Nucleus accumbens (tissue), 56 donors: ENCODE measurements around the gene TOR1AIP1.
"Not testable (repeated sequence)": the region's sequence is repeated elsewhere in the genome, so short reads cannot be mapped to it uniquely, and the experiment has no call there.

Source experiments
- DNase-seq, 56 donors: peaks; one replicate each; lab custom pipeline; 2025; lab: John Stamatoyannopoulos, UW

TOR1AIP1 gene, protein sequence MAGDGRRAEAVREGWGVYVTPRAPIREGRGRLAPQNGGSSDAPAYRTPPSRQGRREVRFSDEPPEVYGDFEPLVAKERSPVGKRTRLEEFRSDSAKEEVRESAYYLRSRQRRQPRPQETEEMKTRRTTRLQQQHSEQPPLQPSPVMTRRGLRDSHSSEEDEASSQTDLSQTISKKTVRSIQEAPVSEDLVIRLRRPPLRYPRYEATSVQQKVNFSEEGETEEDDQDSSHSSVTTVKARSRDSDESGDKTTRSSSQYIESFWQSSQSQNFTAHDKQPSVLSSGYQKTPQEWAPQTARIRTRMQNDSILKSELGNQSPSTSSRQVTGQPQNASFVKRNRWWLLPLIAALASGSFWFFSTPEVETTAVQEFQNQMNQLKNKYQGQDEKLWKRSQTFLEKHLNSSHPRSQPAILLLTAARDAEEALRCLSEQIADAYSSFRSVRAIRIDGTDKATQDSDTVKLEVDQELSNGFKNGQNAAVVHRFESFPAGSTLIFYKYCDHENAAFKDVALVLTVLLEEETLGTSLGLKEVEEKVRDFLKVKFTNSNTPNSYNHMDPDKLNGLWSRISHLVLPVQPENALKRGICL

DNA sequence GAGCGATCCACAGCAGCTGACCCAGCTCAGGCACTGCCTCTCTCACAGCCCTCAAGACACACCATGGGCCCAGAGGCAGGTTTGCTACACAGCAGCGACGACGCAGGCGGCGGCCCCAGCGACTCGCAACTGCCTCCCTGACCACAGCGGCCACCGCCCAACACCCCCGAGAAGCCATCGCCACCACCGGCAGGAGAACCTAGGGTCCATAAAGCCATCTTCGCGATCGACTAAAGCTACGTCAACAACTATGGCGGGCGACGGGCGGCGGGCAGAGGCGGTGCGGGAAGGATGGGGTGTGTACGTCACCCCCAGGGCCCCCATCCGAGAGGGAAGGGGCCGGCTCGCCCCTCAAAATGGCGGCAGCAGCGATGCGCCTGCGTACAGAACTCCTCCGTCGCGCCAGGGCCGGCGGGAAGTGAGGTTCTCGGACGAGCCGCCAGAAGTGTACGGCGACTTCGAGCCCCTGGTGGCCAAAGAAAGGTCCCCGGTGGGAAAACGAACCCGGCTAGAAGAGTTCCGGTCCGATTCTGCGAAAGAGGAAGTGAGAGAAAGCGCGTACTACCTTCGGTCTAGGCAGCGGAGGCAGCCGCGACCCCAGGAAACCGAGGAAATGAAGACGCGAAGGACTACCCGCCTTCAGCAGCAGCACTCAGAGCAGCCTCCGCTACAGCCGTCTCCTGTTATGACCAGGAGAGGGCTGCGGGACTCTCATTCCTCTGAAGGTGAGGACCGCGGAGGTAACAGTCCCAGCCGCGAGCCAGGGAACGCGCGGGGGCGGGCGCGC is at the start of gene TOR1AIP1:
TOR1AIP1 (plus strand) TSS at position 33 of the 787 bp plus-strand sequence; CDS start at position 251, 218 bp downstream.
- DNase-seq, result peak; percentile 82 to 100 (median 97)

DNA sequence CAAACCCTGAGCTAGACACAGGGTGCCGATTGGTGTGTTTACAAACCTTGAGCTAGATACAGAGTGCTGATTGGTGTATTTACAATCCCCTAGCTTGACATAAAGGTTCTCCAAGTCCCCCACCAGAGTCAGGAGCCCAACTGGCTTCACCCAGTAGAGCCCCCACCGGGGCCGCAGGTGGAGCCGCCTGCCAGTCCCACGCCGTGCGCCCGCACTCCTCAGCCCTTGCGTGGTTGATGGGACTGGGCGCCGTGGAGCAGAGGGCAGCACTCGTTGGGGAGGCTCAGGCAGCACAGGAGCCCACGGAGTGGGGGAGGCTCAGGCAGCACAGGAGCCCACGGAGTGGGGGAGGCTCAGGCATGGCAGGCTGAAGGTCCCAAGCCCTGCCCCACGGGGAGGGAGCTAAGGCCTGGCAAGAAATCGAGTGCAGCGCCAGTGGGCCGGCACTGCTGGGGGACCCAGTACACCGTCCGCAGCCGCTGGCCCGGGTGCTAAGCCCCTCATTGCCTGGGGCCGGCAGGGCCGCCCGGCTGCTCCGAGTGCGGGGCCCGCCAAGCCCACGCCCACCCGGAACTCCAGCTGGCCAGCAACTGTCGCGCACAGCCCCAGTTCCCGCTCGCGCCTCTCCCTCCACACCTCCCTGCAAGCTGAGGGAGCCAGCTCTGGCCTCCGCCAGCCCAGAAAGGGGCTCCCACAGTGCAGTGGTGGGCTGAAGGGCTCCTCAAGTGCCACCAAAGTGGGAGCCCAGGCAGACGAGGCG is 45.2 kb upstream of the TOR1AIP1 start:
- DNase-seq, result not testable (repeated sequence)

DNA sequence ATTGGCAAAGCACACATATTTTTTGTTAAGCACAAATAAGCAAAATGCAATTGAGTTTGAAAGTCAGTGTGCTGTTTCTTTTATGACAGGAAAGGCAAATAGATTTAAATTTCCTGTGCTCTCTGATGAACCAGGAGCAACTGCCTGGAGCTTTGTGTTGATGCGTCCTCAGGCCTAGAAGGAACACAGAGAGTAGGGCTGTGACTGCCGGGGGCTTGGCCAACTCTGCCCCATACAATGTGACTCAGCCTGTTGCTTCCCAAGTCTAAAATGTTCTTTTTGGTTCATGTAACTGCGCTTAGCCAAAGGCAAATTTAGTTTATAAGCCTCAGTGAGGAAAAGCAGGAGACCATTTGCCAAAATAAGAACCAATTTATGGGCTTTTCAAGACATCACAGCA is 42.0 kb upstream of the TOR1AIP1 start:
- no peak for DNase-seq

DNA sequence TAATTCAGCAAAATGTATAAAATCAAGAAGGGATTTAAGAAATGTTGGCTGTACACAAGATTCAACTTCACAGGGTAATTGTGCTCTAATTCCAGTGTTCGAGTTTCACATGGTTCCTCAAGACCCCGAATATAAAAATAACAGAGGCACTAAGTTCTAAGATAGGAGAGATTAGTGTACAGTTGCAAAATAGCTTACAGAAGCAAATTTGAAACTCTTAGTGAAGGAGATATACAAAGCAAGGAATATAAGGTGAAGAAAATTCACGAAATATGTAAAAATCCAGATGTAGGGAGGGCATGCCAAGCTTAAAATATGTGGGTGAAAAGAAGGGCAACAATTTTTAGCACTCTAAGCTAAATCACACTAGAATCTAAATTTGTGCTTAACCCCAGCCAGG is 33.9 kb upstream of the TOR1AIP1 start:
- no peak for DNase-seq

DNA sequence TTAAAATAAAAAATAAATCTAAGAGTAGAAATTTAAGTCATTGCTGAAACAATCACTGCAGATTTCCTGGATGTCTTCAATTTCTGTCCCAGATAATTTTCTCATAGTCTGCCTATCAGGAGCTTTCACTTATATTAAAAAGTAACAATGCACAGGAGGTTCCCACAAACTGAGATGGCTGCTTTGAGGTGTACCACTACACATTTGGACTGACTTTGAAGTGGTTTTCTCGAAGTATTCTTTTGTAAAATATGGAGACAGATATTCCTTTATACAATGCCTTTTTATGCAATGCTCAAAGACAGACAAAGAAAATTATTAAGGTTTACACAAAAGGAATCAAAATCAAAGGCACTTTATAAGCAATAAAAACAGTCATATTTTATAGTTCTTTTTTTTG is 29.0 kb upstream of the TOR1AIP1 start:
- DNase-seq, result no peak

DNA sequence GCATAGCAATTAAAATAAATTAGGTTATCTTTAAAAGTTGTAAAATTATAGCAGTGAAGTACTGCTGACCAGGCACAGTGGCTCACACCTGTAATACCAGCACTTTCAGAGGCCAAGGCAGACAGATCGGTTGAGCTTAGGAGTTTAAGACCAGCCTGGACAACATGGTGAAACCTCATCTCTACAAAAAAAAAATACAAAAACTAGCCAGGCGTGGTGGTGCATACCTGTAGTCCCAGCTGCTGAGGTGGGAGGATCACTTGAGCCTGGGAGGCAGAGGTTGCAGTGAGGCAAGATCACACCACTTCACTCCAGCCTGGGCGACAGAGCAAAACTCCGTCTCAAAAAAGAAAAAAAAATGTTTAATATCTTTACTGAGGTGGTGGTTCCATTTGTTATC is 26.3 kb upstream of the TOR1AIP1 start:
- not testable (repeated sequence) for DNase-seq

DNA sequence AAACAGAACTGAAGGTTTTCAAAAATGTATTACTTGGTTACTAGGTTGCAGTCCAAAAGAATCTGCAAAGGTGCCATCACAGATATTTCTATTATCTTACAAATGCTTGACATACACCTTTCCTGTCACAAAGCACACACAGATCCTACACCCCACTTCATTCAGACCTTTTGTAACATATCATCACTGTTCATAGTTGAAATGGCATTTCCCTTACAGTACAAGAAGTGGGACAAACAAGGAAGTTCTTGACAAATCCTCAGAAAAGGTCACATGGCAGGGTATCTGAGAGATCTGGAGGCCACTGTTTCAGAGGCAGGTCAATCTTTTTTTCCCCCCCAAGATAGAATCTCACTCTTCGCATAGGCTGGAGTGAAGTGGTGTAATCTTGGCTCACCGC is 25.8 kb upstream of the TOR1AIP1 start:
- no peak for DNase-seq

DNA sequence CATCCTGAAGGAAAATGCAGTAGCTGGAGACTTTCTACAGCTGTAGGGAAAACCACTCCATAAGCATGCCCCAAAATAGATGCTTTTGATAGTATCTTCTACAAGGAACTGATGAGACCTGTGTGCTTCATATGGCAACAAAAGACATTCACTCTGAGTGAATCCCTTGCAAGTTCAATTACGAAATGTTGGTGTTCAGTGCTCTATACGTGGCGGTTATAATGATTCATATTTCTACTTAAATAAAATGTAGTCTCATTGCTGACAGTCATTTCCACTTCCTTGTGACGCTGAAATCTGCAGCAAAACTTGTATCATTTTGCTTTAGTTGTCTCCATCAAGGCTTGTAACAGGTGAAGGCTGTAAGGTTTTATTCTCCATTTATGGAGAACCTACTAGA is 25.1 kb upstream of the TOR1AIP1 start:
- no peak for DNase-seq

DNA sequence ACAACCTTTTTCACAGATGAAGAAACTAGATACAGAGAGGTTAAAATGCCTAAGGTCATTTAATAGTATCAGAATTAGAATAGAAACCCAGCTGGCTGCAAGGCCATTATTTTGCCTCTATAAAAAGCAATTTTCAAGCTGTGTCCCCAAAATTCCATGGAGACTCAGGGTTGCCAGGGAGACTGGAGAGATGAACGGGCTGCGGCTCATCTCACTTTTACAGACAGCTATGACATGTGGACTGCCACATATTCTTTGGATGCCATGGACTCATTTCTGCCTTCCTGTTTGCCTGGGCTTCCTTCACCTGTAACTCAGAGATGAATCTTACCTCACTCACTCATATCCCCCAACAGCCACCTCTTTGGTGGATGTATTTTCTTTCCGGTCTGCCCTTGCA is 21.4 kb upstream of the TOR1AIP1 start:
- no peak for DNase-seq

DNA sequence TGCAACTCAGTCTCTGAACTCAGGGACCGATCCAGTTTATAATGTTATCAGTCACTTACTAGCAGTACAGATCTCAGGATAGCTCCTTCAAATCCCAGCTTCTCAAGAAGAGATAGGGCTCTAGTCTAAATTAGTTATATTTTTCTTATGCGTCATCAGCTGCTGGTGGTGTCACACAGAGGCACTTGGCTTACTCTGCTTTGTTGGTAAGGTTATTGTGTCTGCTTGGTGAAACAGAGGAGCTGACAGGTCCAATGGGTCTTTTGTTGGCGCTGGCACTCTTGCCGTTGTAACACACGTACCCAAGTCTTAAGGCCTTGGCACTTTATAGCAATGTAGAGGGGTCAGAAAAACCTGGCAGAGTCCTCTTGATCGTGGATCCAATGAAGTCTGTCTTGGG is 16.7 kb upstream of the TOR1AIP1 start:
- no peak for DNase-seq

DNA sequence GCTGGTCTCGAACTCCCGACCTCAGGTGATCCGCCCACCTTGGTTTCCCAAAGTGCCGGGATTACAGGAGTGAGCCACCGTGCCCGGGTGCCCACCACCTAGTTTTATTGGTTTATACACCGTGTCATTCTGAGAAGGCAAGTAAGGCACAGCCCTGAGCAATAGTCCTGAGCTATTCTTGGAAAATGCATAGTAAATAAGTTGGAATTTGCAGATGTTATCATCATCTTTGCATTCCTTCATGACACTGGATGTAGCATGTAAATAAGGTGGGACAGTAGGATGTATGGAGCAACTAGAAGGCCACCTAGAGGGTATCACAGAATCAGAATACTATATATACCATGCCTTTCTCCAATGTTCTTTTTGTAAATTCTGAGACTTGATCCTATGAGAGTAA is 15.5 kb upstream of the TOR1AIP1 start:
- DNase-seq, result no peak

DNA sequence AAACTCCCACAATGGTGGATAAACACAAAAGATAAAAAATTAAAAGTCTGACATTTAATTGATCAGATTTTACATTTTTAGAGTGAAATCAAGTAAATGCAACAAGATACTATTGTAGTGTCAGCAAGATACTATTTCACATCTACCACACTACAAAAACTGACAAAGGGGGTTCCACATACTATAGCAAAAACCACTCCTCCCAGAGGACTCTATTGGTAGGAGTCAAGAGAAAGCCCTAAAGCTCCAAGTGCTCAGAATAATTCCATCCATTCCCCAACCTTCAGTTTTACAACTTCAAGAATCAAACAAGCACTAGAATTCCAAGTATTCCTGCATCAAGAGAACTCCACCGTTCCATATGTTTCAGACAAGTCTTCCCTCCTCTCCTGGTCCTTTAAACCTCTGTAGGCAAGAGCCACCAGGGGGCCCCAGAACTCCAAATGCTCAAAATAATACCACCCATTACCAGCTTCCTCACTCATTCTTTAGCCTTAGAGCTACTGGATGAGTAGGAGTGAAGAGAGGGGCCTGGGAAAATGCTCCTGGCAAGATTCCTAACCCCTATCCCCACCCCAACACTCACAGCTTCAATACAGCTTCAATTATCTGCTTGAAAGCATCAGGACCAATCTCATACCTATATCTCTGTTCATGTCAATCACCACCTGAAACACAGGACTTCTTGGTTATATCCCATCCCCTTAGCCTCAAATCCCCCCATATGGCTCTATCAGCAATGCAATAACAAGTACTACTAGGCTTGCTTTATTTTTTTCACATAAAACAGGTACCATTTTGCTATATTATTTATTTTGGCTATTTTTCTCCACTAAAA is 14.4 kb upstream of the TOR1AIP1 start:
- peak in 11 of 56 donors; percentile 0 to 38 (median 11) for DNase-seq

DNA sequence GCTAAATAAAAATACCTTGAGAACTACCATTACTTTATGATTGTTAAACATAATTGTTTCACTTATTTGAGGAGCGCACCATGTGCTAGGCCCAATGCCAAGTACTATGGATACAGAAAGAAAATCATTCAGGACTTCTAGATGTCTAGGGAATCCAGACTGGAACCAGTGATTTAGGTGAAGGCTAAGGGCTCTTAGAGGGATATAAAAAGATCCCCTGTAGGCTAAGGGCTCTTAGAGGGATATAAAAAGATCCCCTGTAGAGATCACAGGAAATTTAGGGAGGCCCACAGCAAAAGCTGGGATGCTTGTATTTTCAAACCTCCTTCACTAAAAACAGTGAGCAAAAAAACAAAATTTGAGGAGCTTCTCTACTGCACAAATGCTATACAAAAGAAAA is 11.2 kb upstream of the TOR1AIP1 start:
- DNase-seq, result no peak

DNA sequence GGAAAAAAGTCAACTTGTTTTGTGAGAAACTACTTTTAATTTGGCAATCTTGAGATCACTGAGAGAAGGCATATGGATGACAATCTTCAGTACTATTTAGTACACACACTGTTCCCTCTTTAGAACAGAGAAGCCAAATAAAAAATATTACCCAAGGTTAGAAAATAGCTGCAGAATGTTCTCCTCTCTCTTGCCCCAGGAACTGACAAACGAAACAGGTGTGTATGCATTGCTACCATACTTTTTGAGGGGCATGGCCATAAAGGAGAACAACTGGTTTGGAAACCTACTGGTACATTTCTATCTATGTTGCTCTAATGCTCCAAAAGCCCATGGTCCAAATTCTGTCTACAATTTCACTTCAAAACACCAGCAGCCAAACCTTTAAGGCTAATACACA is 10.1 kb upstream of the TOR1AIP1 start:
- no peak for DNase-seq

DNA sequence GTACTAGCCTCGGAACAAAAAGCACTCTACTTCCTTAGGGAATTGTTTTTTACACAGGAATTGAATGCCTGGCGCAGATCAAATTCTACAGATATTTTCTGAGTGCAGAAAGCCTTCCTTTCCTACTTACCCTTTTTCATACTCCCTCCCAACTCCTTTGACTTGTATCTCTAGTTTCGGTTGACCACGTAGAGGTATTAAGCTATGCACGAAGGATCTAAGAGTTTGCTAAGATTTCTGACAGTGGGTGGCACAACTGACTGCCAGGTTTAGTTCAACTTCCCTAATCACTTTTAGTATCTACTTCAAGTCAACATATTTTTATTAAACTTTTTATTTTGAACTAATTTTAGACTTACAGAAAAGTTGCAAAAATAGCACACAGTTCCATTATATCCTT is 9.5 kb upstream of the TOR1AIP1 start:
- DNase-seq, result no peak

DNA sequence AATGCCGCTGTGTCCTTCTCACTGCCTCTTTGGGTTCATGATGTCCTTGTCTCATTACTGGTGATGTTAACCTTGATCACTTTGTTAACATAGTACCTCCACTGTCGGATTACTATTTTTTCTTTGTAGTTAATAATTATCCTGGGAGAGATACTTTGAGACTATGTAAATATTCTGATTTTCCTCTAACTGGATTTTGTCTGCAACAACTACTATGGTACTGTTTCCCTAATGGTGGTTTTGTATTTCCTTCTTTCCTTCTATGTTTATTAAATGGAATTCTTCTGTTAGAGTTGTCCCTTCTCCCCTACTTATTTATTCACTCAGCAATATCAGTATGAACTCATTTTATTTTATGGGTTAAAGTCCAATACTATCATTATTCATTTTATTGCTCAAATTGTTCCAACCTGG is 8.6 kb upstream of the TOR1AIP1 start:
- no peak for DNase-seq

DNA sequence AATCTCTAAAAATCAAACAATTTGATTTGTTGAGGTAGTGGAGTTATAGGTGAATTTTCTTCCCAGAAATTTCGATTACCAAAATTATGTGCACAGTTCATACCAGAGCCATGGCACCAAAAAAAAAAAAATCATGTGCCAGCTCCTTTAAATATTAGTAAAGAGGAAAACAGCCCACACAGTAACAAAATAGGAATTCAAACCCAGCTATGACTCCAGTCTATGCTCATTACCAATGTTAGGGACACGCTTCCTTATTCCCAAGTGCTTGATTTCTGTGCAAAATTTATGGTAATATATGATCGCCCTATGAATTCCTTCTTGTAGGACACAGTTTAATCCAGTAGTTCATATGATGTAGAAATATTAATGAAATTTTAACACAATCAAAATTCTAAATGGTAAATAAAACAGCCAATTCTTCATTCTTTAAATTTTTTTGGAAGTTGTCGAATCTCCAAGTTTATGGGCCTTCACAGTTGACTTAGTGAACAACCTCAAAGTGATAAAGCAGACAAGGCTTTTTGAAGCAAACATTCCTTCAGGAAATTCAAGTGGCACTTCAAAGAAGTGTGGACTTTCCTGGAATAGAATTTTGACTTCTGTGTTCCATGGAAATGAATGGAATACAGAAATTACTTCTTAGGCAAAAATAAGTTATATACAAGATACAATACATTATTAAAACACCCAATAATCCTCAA is 6.3 kb upstream of the TOR1AIP1 start:
- no peak for DNase-seq

DNA sequence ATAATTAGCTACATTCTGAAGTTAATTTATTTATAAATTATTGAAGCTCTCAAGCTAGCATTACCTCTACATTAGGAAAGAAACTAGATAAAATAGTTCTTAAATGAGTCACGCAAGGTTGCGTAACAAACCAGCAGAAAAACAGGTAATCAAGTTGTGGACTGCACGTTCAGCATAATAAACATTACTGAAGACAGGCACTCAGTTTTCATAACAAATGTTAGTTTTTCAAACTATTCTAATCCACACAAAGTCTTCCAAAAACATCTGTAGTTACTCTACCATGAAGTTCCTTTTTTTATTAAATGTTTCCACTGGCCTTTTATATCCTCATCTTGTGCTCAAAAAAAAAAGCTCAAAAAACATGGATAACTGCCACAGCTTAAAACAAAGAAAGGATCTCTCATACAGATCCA is 5.8 kb upstream of the TOR1AIP1 start:
- DNase-seq, result no peak
